Measurements from ENCODE around the gene GK. TPM values are rescaled to one million over a fixed set of nuclear protein-coding genes. Genes with fewer than 3 reads are reported as not detected.

The GK gene
- total RNA-seq, 1 experiment from 2014 or later, result 6.3 TPM

- ChIA-PET CTCF (interaction anchor here (0.9 kb wide), 1 partner anchor 120 kb away, joined by 5 read pairs; no protein-coding TSS in a partner anchor), POLR2A (ENCODE audit: low non-redundant PET) (no interaction called here)
- Histone ChIP-seq H3K27ac (ENCODE audit: low read depth, low read length, poor library complexity, severe bottlenecking) (no peak overlapping the region), H3K9me3 (ENCODE audit: low read depth, low read length, poor library complexity, severe bottlenecking) (no peaks in the 10 kb centered on the region), H3K27me3 (replicated peaks; ENCODE audit: insufficient read depth, low read depth, low read length, poor library complexity) (no peaks in the 10 kb centered on the region), H3K4me1 (ENCODE audit: insufficient read depth, low read length, poor library complexity, severe bottlenecking) (peaks cover 5% of the 10 kb centered on the region), H3K36me3 (ENCODE audit: insufficient read depth, low read length, poor library complexity, severe bottlenecking) (no peaks in the 10 kb centered on the region), H3K4me3 (ENCODE audit: low read depth, low read length, poor library complexity, severe bottlenecking) (no peak overlapping the region)
- no TSS peak for BruUV-seq (replicated peaks)
- intact Hi-C loops (cut with micrococcal nuclease; ENCODE audit: unreplicated experiment), result no loop called here
- DNase-seq (ENCODE audit: low spot score), result peak; percentile 68
- no peak for TF ChIP-seq CTCF (conservative IDR thresholded peaks at IDR 0.05; ENCODE audit: low read depth, low read length)
- no peak for TF ChIP-seq EZH2 (IDR thresholded peaks at IDR 0.05; ENCODE audit: borderline replicate concordance, low read depth, low read length, poor library complexity, severe bottlenecking)
Observed at GRCh38 chrX:30690330-30690729, 37.1 kb downstream of the GK start.

- no peak for TF ChIP-seq EZH2 (IDR thresholded peaks at IDR 0.05; ENCODE audit: borderline replicate concordance, low read depth, low read length, poor library complexity, severe bottlenecking)
- TF ChIP-seq CTCF (conservative IDR thresholded peaks at IDR 0.05; ENCODE audit: low read depth, low read length), result no peak
Observed at GRCh38 chrX:30693999-30694650, 40.9 kb downstream of the GK start.

GRCh38 chrX:30702736-30703135 lies 49.5 kb downstream of the GK start:
- no peak overlapping the region for H3K4me3 ChIP-seq (ENCODE audit: low read depth, low read length, poor library complexity, severe bottlenecking)
- TF ChIP-seq CTCF (conservative IDR thresholded peaks at IDR 0.05; ENCODE audit: low read depth, low read length), result no peak
- TF ChIP-seq EZH2 (IDR thresholded peaks at IDR 0.05; ENCODE audit: borderline replicate concordance, low read depth, low read length, poor library complexity, severe bottlenecking), result no peak
- no peak for DNase-seq (ENCODE audit: low spot score)
- ChIA-PET CTCF (no interaction called here), POLR2A (ENCODE audit: low non-redundant PET) (no interaction called here)
- BruUV-seq (replicated peaks), result no TSS peak
- no peaks in the 10 kb centered on the region for H3K9me3 ChIP-seq (ENCODE audit: low read depth, low read length, poor library complexity, severe bottlenecking)
- no peak overlapping the region for H3K27ac ChIP-seq (ENCODE audit: low read depth, low read length, poor library complexity, severe bottlenecking)
- H3K27me3 ChIP-seq (replicated peaks; ENCODE audit: insufficient read depth, low read depth, low read length, poor library complexity), result no peaks in the 10 kb centered on the region
- intact Hi-C loops (cut with micrococcal nuclease; ENCODE audit: unreplicated experiment), result no loop called here
- no peaks in the 10 kb centered on the region for H3K36me3 ChIP-seq (ENCODE audit: insufficient read depth, low read length, poor library complexity, severe bottlenecking)
- no peaks in the 10 kb centered on the region for H3K4me1 ChIP-seq (ENCODE audit: insufficient read depth, low read length, poor library complexity, severe bottlenecking)

More at GRCh38 chrX:30693999-30694650, 40.9 kb downstream of the GK start:
- ChIA-PET POLR2A (ENCODE audit: low non-redundant PET) (no interaction called here), CTCF (no interaction called here)
- Histone ChIP-seq H3K4me1 (ENCODE audit: insufficient read depth, low read length, poor library complexity, severe bottlenecking) (peaks cover 5% of the 10 kb centered on the region), H3K4me3 (ENCODE audit: low read depth, low read length, poor library complexity, severe bottlenecking) (no peak overlapping the region), H3K27me3 (replicated peaks; ENCODE audit: insufficient read depth, low read depth, low read length, poor library complexity) (no peaks in the 10 kb centered on the region), H3K27ac (ENCODE audit: low read depth, low read length, poor library complexity, severe bottlenecking) (no peak overlapping the region), H3K9me3 (ENCODE audit: low read depth, low read length, poor library complexity, severe bottlenecking) (no peaks in the 10 kb centered on the region), H3K36me3 (ENCODE audit: insufficient read depth, low read length, poor library complexity, severe bottlenecking) (no peaks in the 10 kb centered on the region)
- no TSS peak for BruUV-seq (replicated peaks)
- no peak for DNase-seq (ENCODE audit: low spot score)
- intact Hi-C loops (cut with micrococcal nuclease; ENCODE audit: unreplicated experiment), result no loop called here

All from A673 (cell line).